ENCODE data around the gene CRLF2. TPM values are rescaled to one million over a fixed set of nuclear protein-coding genes. Genes with fewer than 3 reads are reported as not detected.

CRLF2 gene
- total RNA-seq, 1 experiment from 2014 or later = 0.34 TPM

- H2AFZ ChIP-seq (ENCODE audit: low read depth, low read length, poor library complexity, severe bottlenecking) = no peak overlapping the region
- ChIA-PET RAD21 (ENCODE audit: low non-redundant PET in 1 of 2, low total read pairs in 2 of 2, uncharacterized antibody in 2 of 2, unreplicated experiment in 2 of 2) (no interaction called here), CTCF (no interaction called here), POLR2A (no interaction called here)
- peak overlapping the region; percentile 64 for H3K4me2 ChIP-seq (ENCODE audit: low read length)
- no peaks in the 10 kb centered on the region for H3K36me3 ChIP-seq (ENCODE audit: control insufficient read depth in 1 of 2, insufficient read depth in 2 of 2, low read length in 2 of 2)
- H3K27me3 ChIP-seq (ENCODE audit: insufficient read depth, low read length) = no peaks in the 10 kb centered on the region
- H4K20me1 ChIP-seq (ENCODE audit: insufficient read depth) = no peaks in the 10 kb centered on the region
- BruUV-seq (replicated peaks) = no TSS peak
- no peak for TF ChIP-seq SIN3A (IDR thresholded peaks at IDR 0.05; ENCODE audit: low read depth)
- no peak for TF ChIP-seq TCF7L2 (IDR thresholded peaks at IDR 0.05; ENCODE audit: borderline replicate concordance, extremely low read depth, insufficient read depth, insufficient read length)
- no peak for TF ChIP-seq POLR2AphosphoS5 (IDR thresholded peaks at IDR 0.05; ENCODE audit: low read depth, low read length)
- no peak for TF ChIP-seq SRF (IDR thresholded peaks at IDR 0.05; ENCODE audit: low read depth)
- no peak for TF ChIP-seq CBX3 (IDR thresholded peaks at IDR 0.05; ENCODE audit: low read depth)
- TF ChIP-seq JUND (IDR thresholded peaks at IDR 0.05) = no peak
- TF ChIP-seq YY1 (IDR thresholded peaks at IDR 0.05; ENCODE audit: extremely low read depth, insufficient replicate concordance, low read depth, low read length) = peak; percentile 78
- TF ChIP-seq ZNF274 (IDR thresholded peaks at IDR 0.05; ENCODE audit: low read depth, low read length) = no peak
- TF ChIP-seq ZBTB33 (IDR thresholded peaks at IDR 0.05; ENCODE audit: extremely low read depth, insufficient replicate concordance, low read length) = no peak
- no peak for TF ChIP-seq ATF3 (IDR thresholded peaks at IDR 0.05)
- peak in 2 of 3 experiments; percentile 75 to 79; a peak in 4 of 6 replicates for TF ChIP-seq CTCF (IDR thresholded peaks at IDR 0.05 in 2 of 3, conservative IDR thresholded peaks at IDR 0.05 in 1 of 3; ENCODE audit: borderline replicate concordance in 1 of 3, insufficient read depth in 1 of 3, low read depth in 2 of 3, low read length in 2 of 3)
- no peak for TF ChIP-seq EGR1 (IDR thresholded peaks at IDR 0.05; ENCODE audit: low read depth)
- TF ChIP-seq ELF1 (IDR thresholded peaks at IDR 0.05; ENCODE audit: borderline replicate concordance, low read depth) = no peak
- H3K79me2 ChIP-seq (ENCODE audit: insufficient read depth, low read length) = no peaks in the 10 kb centered on the region
- peak; percentile 74 for DNase-seq (ENCODE audit: low read depth, low spot score)
- H3K9me2 ChIP-seq (ENCODE audit: insufficient read depth) = no peaks in the 10 kb centered on the region
- H3K4me3 ChIP-seq (replicated peaks in 1 of 2; ENCODE audit: low read depth in 1 of 2, low read length in 2 of 2) = no peak overlapping the region
- peaks cover 7 to 46% of the 10 kb centered on the region in 2 experiments for H3K4me1 ChIP-seq (ENCODE audit: control insufficient read depth in 1 of 2, insufficient read depth in 2 of 2, low read length in 2 of 2)
- intact Hi-C loops (cut with micrococcal nuclease) = loop anchor here (1.0 to 2.0 kb wide), 2 partner anchors 41 to 146 kb away; partner anchors contain the start of gene SLC25A6
- H3K9ac ChIP-seq (ENCODE audit: low read length) = peak overlapping the region; percentile 55
- no peaks in the 10 kb centered on the region for H3K9me3 ChIP-seq (ENCODE audit: control insufficient read depth in 1 of 2, insufficient read depth in 1 of 2, low read depth in 1 of 2, low read length in 2 of 2)
- peak overlapping the region; percentile 65 for H3K27ac ChIP-seq (ENCODE audit: low read depth, low read length)
- peak; percentile 53 for ATAC-seq
Observed at GRCh38 chrX:1246816-1247215, 34.4 kb upstream of the CRLF2 start.
